ENCODE measurements around the gene CXCL10.
"Not testable (repeated sequence)": the region's sequence is repeated elsewhere in the genome, so short reads cannot be mapped to it uniquely, and the experiment has no call there.

DNA sequence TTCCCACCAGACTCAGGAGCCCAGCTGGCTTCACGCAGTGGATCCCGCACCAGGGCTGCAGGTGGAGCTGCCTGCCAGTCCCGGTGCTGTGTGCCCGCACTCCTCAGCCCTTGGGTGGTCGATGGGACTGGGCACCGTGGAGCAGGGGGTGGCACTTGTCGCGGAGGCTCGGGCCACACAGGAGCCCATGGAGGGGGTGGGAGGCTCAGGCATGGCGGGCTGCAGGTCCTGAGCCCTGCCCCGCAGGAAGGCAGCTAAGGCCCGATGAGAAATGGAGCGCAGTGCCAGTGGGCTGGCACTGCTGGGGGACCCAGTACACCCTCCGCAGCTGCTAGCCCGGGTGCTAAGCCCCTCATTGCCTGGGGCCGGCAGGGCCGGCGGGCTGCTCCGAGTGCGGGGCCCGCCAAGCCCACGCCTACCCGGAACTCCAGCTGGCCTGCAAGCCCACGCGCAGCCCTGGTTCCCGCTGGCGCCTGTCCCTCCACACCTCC is 27.3 kb upstream of the CXCL10 start:
- TF ChIP-seq POLR2A (IDR thresholded peaks at IDR 0.05) = not testable (repeated sequence)
- TF ChIP-seq, protein P1, sequence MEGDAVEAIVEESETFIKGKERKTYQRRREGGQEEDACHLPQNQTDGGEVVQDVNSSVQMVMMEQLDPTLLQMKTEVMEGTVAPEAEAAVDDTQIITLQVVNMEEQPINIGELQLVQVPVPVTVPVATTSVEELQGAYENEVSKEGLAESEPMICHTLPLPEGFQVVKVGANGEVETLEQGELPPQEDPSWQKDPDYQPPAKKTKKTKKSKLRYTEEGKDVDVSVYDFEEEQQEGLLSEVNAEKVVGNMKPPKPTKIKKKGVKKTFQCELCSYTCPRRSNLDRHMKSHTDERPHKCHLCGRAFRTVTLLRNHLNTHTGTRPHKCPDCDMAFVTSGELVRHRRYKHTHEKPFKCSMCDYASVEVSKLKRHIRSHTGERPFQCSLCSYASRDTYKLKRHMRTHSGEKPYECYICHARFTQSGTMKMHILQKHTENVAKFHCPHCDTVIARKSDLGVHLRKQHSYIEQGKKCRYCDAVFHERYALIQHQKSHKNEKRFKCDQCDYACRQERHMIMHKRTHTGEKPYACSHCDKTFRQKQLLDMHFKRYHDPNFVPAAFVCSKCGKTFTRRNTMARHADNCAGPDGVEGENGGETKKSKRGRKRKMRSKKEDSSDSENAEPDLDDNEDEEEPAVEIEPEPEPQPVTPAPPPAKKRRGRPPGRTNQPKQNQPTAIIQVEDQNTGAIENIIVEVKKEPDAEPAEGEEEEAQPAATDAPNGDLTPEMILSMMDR (IDR thresholded peaks at IDR 0.05) = not testable (repeated sequence)

Data from Peyer's patch (tissue), 4 donors.